Measurements from ENCODE around the gene MBD5.

MBD5 gene

GRCh38 chr2:148495586-148495985 lies 474.7 kb downstream of the MBD5 start:
- Histone ChIP-seq H3K36me3 (ENCODE audit: low read depth) (no peaks in the 10 kb centered on the region), H3K27ac (ENCODE audit: poor library complexity, severe bottlenecking) (no peak overlapping the region), H3K9me3 (ENCODE audit: severe bottlenecking) (no peaks in the 10 kb centered on the region), H3K27me3 (ENCODE audit: insufficient read depth, poor library complexity, severe bottlenecking) (no peaks in the 10 kb centered on the region), H3K4me1 (ENCODE audit: insufficient read depth, poor library complexity, severe bottlenecking) (no peaks in the 10 kb centered on the region), H3K4me3 (ENCODE audit: severe bottlenecking) (no peak overlapping the region)
- DNase-seq (ENCODE audit: low spot score) (no peak), ATAC-seq (ENCODE audit: low read depth) (no peak)
- TF ChIP-seq CTCF (IDR thresholded peaks at IDR 0.05; ENCODE audit: poor library complexity, severe bottlenecking): no peak

GRCh38 chr2:148501545-148501944 lies 480.7 kb downstream of the MBD5 start:
- no peaks in the 10 kb centered on the region for H3K4me1 ChIP-seq (ENCODE audit: insufficient read depth, poor library complexity, severe bottlenecking)
- H3K9me3 ChIP-seq (ENCODE audit: severe bottlenecking): no peaks in the 10 kb centered on the region
- no peak for DNase-seq (ENCODE audit: low spot score)
- no peaks in the 10 kb centered on the region for H3K27me3 ChIP-seq (ENCODE audit: insufficient read depth, poor library complexity, severe bottlenecking)
- TF ChIP-seq CTCF (IDR thresholded peaks at IDR 0.05; ENCODE audit: poor library complexity, severe bottlenecking): no peak
- H3K4me3 ChIP-seq (ENCODE audit: severe bottlenecking): no peak overlapping the region
- H3K27ac ChIP-seq (ENCODE audit: poor library complexity, severe bottlenecking): no peak overlapping the region
- no peaks in the 10 kb centered on the region for H3K36me3 ChIP-seq (ENCODE audit: low read depth)
- ATAC-seq (ENCODE audit: low read depth): no peak

GRCh38 chr2:148503516-148503915 lies 482.6 kb downstream of the MBD5 start:
- H3K27ac ChIP-seq (ENCODE audit: poor library complexity, severe bottlenecking): no peak overlapping the region
- H3K36me3 ChIP-seq (ENCODE audit: low read depth): no peaks in the 10 kb centered on the region
- no peak for ATAC-seq (ENCODE audit: low read depth)
- H3K9me3 ChIP-seq (ENCODE audit: severe bottlenecking): no peaks in the 10 kb centered on the region
- H3K4me3 ChIP-seq (ENCODE audit: severe bottlenecking): no peak overlapping the region
- no peak for TF ChIP-seq CTCF (IDR thresholded peaks at IDR 0.05; ENCODE audit: poor library complexity, severe bottlenecking)
- no peak for DNase-seq (ENCODE audit: low spot score)
- H3K27me3 ChIP-seq (ENCODE audit: insufficient read depth, poor library complexity, severe bottlenecking): no peaks in the 10 kb centered on the region
- no peaks in the 10 kb centered on the region for H3K4me1 ChIP-seq (ENCODE audit: insufficient read depth, poor library complexity, severe bottlenecking)

GRCh38 chr2:148507970-148508369 lies 487.1 kb downstream of the MBD5 start:
- TF ChIP-seq CTCF (IDR thresholded peaks at IDR 0.05; ENCODE audit: poor library complexity, severe bottlenecking): no peak
- Histone ChIP-seq H3K9me3 (ENCODE audit: severe bottlenecking) (no peaks in the 10 kb centered on the region), H3K4me1 (ENCODE audit: insufficient read depth, poor library complexity, severe bottlenecking) (no peaks in the 10 kb centered on the region), H3K4me3 (ENCODE audit: severe bottlenecking) (no peak overlapping the region), H3K27me3 (ENCODE audit: insufficient read depth, poor library complexity, severe bottlenecking) (no peaks in the 10 kb centered on the region), H3K27ac (ENCODE audit: poor library complexity, severe bottlenecking) (no peak overlapping the region), H3K36me3 (ENCODE audit: low read depth) (no peaks in the 10 kb centered on the region)
- no peak for DNase-seq (ENCODE audit: low spot score)
- ATAC-seq (ENCODE audit: low read depth): no peak

- H3K36me3 ChIP-seq (ENCODE audit: low read depth): no peaks in the 10 kb centered on the region
- H3K9me3 ChIP-seq (ENCODE audit: severe bottlenecking): no peaks in the 10 kb centered on the region
- ATAC-seq (ENCODE audit: low read depth): no peak
- no peak overlapping the region for H3K4me3 ChIP-seq (ENCODE audit: severe bottlenecking)
- no peak overlapping the region for H3K27ac ChIP-seq (ENCODE audit: poor library complexity, severe bottlenecking)
- no peaks in the 10 kb centered on the region for H3K4me1 ChIP-seq (ENCODE audit: insufficient read depth, poor library complexity, severe bottlenecking)
- no peak for DNase-seq (ENCODE audit: low spot score)
- no peak for TF ChIP-seq CTCF (IDR thresholded peaks at IDR 0.05; ENCODE audit: poor library complexity, severe bottlenecking)
- no peaks in the 10 kb centered on the region for H3K27me3 ChIP-seq (ENCODE audit: insufficient read depth, poor library complexity, severe bottlenecking)
Measured at GRCh38 chr2:148508878-148509287, 488.0 kb downstream of the MBD5 start.

Measured in RWPE2 (cell line).